Endothelial cell of umbilical vein (primary cell): Measurements from ENCODE around the gene CLRN1. TPM values are rescaled to one million over a fixed set of nuclear protein-coding genes. Genes with fewer than 3 reads are reported as not detected.
"Not testable (repeated sequence)": the region's sequence is repeated elsewhere in the genome, so short reads cannot be mapped to it uniquely, and the experiment has no call there.

ENCODE experiments used
- BruUV-seq: library from RNA; stranded (reverse); fragments of 400-500 nt; replicated peaks from 2 replicates; lab custom pipeline; 2021; lab: Mats Ljungman, UMichigan
- CTCF ChIA-PET: fragments of 300-600, 350-600 bp; sonication (Branson Sonifier 250); formaldehyde crosslinking; loops from one replicate; lab custom pipeline; 2021; ENCODE audit warnings: antibody characterized with exemption, inconsistent platforms; lab: Charles Lee
- POLR2A ChIA-PET: fragments of 300-600, 350-600 bp; sonication (Branson Sonifier 250); formaldehyde crosslinking; loops from one replicate; lab custom pipeline; 2021; ENCODE audit warnings: antibody characterized with exemption, inconsistent platforms; lab: Charles Lee
- DNase-seq: peaks from one replicate; pipeline ENCODE4 v3.0.0-alpha.2; 2011; ENCODE audit warnings: low read depth, low spot score
- FAIRE-seq: peaks from 2 replicates; lab custom pipeline; 2011; peaks lifted over from hg19 to GRCh38; lab: Jason Lieb, UNC
- H2AFZ ChIP-seq: 2 replicates; pipeline ENCODE4 v1.6.0; 2012; ENCODE audit warnings: low read depth, low read length, control low read depth, inconsistent platforms
- H3K27ac ChIP-seq: 2 replicates; pipeline ENCODE4 v1.5.1; 2011; ENCODE audit warnings: low read depth, mild to moderate bottlenecking, control low read depth, low read length, moderate library complexity; ENCODE audit not compliant: insufficient read depth
- H3K27me3 ChIP-seq, 2 experiments: 2 replicates each; pipeline versions ENCODE4 v1.6.0 to v1.6.1; 2011; ENCODE audit warnings: low read length in 2 of 2, mixed read lengths in 1 of 2; ENCODE audit not compliant: control insufficient read depth in 2 of 2, insufficient read depth in 2 of 2
- H3K36me3 ChIP-seq, 2 experiments: 2 replicates in 1 of 2; 3 replicates in 1 of 2; pipeline ENCODE4 v1.5.1; 2011; ENCODE audit warnings: low read length in 2 of 2, mild to moderate bottlenecking in 1 of 2, moderate library complexity in 1 of 2; ENCODE audit not compliant: control insufficient read depth in 2 of 2, insufficient read depth in 2 of 2; ENCODE audit errors: extremely low read depth in 1 of 2
- H3K4me1 ChIP-seq: 3 replicates; pipeline ENCODE4 v1.5.1; 2011; ENCODE audit warnings: mild to moderate bottlenecking, low read length; ENCODE audit not compliant: control insufficient read depth, insufficient read depth; ENCODE audit errors: extremely low read depth
- H3K4me2 ChIP-seq: 2 replicates; pipeline ENCODE4 v1.6.1; 2011; ENCODE audit warnings: low read length, control low read depth, mixed read lengths; ENCODE audit not compliant: insufficient read depth
- H3K4me3 ChIP-seq, 3 experiments: fragments of 200-600 bp in 1 of 3; sonication (generic), shearing (Covaris generic) in 1 of 3; replicated peaks in 1 of 3; 2 replicates each; pipeline ENCODE4 v1.5.1; 2011 to 2016; ENCODE audit warnings: control low read depth in 3 of 3, low read length in 3 of 3, mild to moderate bottlenecking in 2 of 3, inconsistent platforms in 1 of 3, low read depth in 1 of 3, moderate library complexity in 1 of 3; ENCODE audit not compliant: insufficient read depth in 1 of 3
- H3K79me2 ChIP-seq: 2 replicates; pipeline ENCODE4 v1.6.0; 2012; ENCODE audit warnings: low read length, inconsistent platforms; ENCODE audit not compliant: control insufficient read depth, insufficient read depth
- H3K9ac ChIP-seq: replicated peaks from 2 replicates; pipeline ENCODE3; 2011; ENCODE audit warnings: low read length, control low read depth; ENCODE audit not compliant: insufficient read depth; ENCODE audit errors: extremely low read depth
- H3K9me1 ChIP-seq: replicated peaks from 3 replicates; pipeline ENCODE4 v1.6.0; 2011; ENCODE audit warnings: mild to moderate bottlenecking, low read length; ENCODE audit not compliant: control insufficient read depth, insufficient read depth; ENCODE audit errors: extremely low read depth
- H3K9me3 ChIP-seq: replicated peaks from 2 replicates; pipeline ENCODE4 v1.5.1; 2012; ENCODE audit warnings: low read length, inconsistent platforms; ENCODE audit not compliant: control insufficient read depth, insufficient read depth
- H4K20me1 ChIP-seq: replicated peaks from 2 replicates; pipeline ENCODE3; 2011; ENCODE audit warnings: mild to moderate bottlenecking, low read length; ENCODE audit not compliant: control insufficient read depth, insufficient read depth; ENCODE audit errors: extremely low read depth
- EZH2 ChIP-seq: IDR thresholded peaks from 2 replicates; pipeline ENCODE4 v1.6.1; 2012; ENCODE audit warnings: borderline replicate concordance, low read depth, mild to moderate bottlenecking, moderate library complexity, low read length, inconsistent platforms; ENCODE audit not compliant: severe bottlenecking
- GATA2 ChIP-seq: IDR thresholded peaks from 2 replicates; pipeline ENCODE4 v1.7.0; 2011; ENCODE audit warnings: low read depth, mild to moderate bottlenecking, moderate library complexity, mixed read lengths, low read length; ENCODE audit not compliant: insufficient read length, insufficient read depth
- JUN ChIP-seq: IDR thresholded peaks from 2 replicates; pipeline ENCODE4 v1.6.1; 2011; ENCODE audit warnings: borderline replicate concordance, low read depth; ENCODE audit not compliant: insufficient read length, insufficient read depth
- MYC ChIP-seq: IDR thresholded peaks from one replicate; pipeline ENCODE4 v1.6.1; 2011; ENCODE audit warnings: mild to moderate bottlenecking, low read depth, low read length
- dilution Hi-C: fragments of 300-500 bp; cut with MboI; formaldehyde crosslinking; loops from one replicate; pipeline ENCODE4 v1.15.0; 2019; ENCODE audit warnings: low sequenced_read_pairs; ENCODE audit not compliant: extremely low pct_ligation_motif_present
- intact Hi-C: fragments of 100-400 bp; cut with micrococcal nuclease; formaldehyde crosslinking; loops from one replicate; pipeline ENCODE4 v1.10.0; 2022
- polyA plus RNA-seq, 4 experiments: library from polyadenylated mRNA; depleted of rRNA in 3 of 4; stranded (reverse) in 3 of 4; unstranded in 1 of 4; fragments of >200 nt; gene quantifications; 2 replicates each; pipeline versions ENCODE4 v1.2.1 to v1.2.3, GENCODE V29; 2011 to 2012; ENCODE audit warnings: missing spikeins in 1 of 4
- total RNA-seq: library from RNA; stranded (reverse); gene quantifications from 2 replicates; pipeline ENCODE4 v1.2.3, GENCODE V29; 2021

CLRN1 gene
- total and polyA plus RNA-seq, 2 donors (not counting 3 experiments of a cell fraction or from before 2014, with no cell fraction given) = not detected

DNA sequence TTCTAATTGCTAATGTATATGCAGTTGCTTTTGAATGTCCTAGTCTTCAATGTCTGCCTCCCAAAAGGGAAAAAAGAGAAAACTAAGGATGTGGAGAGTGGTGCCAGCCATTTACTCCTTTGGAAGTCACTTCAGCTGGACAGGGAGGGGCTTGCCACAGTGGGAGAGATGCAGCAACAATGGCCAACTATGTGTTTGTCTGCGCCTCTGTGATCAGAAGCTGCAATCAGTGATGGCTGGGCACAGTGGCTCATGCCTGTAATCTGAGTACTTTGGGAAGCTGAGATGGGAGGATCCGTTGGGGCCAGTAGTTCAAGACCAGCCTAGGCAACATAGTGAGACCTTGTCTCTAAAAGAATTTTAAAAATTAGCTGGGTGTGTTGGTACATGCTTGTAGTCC lies 16.7 kb upstream of the CLRN1 start:
- DNase-seq = no peak

DNA sequence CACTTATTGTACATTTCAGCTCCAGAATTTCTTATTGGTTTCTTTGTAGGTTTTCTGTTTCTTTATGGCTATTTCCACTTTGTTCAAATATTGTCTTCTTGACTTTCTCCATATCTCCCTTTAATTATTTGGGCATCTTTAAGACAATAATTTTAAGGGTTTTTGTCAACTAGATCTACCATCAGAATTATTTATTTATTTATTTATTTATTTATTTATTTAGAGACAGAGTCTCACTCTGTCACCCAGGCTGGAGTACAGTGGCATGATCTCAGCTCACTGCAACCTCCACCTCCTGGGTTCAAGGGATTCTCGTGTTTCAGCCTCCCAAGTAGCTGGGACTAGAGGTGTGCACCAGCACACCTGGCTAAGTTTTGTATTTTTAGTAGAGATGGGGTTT lies 15.9 kb upstream of the CLRN1 start:
- DNase-seq, BruUV-seq, CTCF ChIA-PET, H4K20me1 ChIP-seq, H3K4me2 ChIP-seq, H3K79me2 ChIP-seq, H3K27ac ChIP-seq, H3K4me1 ChIP-seq, H3K36me3 ChIP-seq, H3K9me1 ChIP-seq, intact Hi-C loops, POLR2A ChIA-PET, H2AFZ ChIP-seq, H3K4me3 ChIP-seq, FAIRE-seq, H3K9ac ChIP-seq, H3K9me3 ChIP-seq, dilution Hi-C loops: not testable (repeated sequence)
- peaks cover 0 to 13% of the 10 kb centered on the region in 2 experiments for H3K27me3 ChIP-seq

More for the DNA sequence above, 16.7 kb upstream of the CLRN1 start:
- dilution Hi-C loops = no loop called here
- no peaks in the 10 kb centered on the region for H4K20me1 ChIP-seq
- ChIA-PET CTCF (no interaction called here), POLR2A (no interaction called here)
- H3K36me3 ChIP-seq = no peaks in the 10 kb centered on the region
- FAIRE-seq = no peak
- H3K27me3 ChIP-seq = peaks cover 0 to 13% of the 10 kb centered on the region in 2 experiments
- H3K4me1 ChIP-seq = no peaks in the 10 kb centered on the region
- no peak overlapping the region for H3K9ac ChIP-seq
- H3K9me3 ChIP-seq = no peaks in the 10 kb centered on the region
- intact Hi-C loops = no loop called here
- no peak overlapping the region for H3K4me2 ChIP-seq
- BruUV-seq = no TSS peak
- H3K79me2 ChIP-seq = no peaks in the 10 kb centered on the region
- no peak overlapping the region for H3K4me3 ChIP-seq
- no peak overlapping the region for H2AFZ ChIP-seq
- H3K9me1 ChIP-seq = no peaks in the 10 kb centered on the region
- TF ChIP-seq JUN (no peak), EZH2 (no peak), MYC (no peak), GATA2 (no peak)
- H3K27ac ChIP-seq = no peak overlapping the region
